Epithelial cell of esophagus (primary cell): ENCODE results near the gene PPFIA3.

Source experiments
- DNase-seq: peaks from one replicate; pipeline ENCODE4 v3.0.0; 2010; ENCODE audit warnings: low read depth
- H3K4me3 ChIP-seq: 2 replicates; pipeline ENCODE4 v1.5.1; 2011; ENCODE audit warnings: mild to moderate bottlenecking, low read length, control low read depth
- TF ChIP-seq, protein P1 (sequence below): IDR thresholded peaks from 2 replicates; pipeline ENCODE4 v1.5.1; 2011; ENCODE audit warnings: low read depth, mild to moderate bottlenecking, low read length, control low read depth, inconsistent platforms; ENCODE audit not compliant: insufficient read depth; ENCODE audit errors: missing control alignments

Gene PPFIA3

DNA sequence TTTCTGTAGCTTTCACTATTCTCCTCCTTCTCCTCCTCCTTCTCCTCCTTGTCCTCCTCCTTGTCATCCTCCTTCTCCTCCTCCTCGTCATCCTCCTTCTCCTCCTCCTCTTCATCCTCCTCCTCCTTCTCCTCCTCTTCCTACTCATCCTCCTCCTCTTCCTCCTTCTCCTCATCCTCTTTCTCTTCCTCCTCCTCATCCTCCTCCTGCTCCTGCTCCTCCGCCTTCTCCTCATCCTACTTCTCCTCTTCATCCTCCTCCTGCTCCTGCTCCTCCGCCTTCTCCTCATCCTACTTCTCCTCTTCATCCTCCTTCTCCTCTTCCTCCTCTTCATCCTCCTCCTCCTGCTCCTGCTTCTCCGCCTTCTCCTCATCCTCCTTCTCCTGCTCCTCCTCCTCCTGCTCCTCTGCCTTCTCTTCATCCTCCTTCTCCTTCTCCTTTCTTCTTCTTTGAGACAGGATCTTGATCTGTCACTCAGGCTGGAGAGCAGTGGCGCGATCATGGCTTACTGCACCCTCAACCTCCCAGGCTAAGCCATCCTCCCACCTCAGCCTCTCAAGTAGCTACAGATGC is 74.6 kb downstream of the PPFIA3 start:
- DNase-seq: no peak
- TF ChIP-seq, protein P1, sequence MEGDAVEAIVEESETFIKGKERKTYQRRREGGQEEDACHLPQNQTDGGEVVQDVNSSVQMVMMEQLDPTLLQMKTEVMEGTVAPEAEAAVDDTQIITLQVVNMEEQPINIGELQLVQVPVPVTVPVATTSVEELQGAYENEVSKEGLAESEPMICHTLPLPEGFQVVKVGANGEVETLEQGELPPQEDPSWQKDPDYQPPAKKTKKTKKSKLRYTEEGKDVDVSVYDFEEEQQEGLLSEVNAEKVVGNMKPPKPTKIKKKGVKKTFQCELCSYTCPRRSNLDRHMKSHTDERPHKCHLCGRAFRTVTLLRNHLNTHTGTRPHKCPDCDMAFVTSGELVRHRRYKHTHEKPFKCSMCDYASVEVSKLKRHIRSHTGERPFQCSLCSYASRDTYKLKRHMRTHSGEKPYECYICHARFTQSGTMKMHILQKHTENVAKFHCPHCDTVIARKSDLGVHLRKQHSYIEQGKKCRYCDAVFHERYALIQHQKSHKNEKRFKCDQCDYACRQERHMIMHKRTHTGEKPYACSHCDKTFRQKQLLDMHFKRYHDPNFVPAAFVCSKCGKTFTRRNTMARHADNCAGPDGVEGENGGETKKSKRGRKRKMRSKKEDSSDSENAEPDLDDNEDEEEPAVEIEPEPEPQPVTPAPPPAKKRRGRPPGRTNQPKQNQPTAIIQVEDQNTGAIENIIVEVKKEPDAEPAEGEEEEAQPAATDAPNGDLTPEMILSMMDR: no peak
- H3K4me3 ChIP-seq: no peak overlapping the region

DNA sequence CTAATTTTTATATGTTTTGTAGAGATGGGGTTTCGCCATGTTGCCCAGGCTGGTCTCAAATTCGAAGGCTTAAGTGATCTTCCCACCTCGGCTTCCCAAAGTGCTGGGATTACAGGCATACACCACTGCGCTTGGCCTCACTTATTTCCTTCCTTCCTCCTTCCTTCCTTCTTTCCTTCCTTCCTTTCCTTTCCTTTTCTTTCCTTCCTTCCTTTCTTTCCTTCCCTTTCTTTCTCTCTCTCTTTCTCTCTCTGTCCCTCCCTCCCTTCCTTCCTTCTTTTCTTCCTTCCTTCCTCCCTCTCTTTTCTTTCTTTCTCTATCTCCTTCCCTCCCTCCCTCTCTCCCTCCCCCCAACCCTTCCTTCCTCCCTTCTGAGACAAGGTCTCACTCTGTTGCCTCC is 75.1 kb downstream of the PPFIA3 start:
- DNase-seq: no peak
- no peak overlapping the region for H3K4me3 ChIP-seq
- TF ChIP-seq, protein P1: no peak

DNA sequence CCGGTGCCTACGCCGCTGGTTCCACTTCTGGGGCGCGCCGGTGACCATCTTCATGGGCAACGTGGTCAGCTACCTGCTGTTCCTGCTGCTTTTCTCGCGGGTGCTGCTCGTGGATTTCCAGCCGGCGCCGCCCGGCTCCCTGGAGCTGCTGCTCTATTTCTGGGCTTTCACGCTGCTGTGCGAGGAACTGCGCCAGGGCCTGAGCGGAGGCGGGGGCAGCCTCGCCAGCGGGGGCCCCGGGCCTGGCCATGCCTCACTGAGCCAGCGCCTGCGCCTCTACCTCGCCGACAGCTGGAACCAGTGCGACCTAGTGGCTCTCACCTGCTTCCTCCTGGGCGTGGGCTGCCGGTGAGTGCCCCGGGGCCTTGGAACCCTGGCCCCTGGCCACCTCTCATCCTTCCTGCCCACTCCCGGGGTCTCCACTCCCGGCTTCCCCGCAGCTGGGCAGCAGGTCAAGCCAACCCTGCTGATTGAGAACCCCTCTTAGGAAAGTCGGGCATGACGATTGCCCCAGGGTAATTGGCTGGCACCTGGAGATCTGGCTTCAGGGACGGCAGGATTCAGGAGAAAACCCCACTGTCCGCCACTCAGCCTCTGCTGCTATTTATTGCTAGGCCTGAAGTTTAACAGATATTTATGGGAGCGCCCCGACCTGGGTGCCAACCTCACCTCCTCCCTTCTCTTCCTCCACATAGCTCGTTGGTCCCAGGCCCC is 77.3 kb downstream of the PPFIA3 start:
- no peak for DNase-seq
- H3K4me3 ChIP-seq: no peak overlapping the region
- TF ChIP-seq, protein P1: no peak

DNA sequence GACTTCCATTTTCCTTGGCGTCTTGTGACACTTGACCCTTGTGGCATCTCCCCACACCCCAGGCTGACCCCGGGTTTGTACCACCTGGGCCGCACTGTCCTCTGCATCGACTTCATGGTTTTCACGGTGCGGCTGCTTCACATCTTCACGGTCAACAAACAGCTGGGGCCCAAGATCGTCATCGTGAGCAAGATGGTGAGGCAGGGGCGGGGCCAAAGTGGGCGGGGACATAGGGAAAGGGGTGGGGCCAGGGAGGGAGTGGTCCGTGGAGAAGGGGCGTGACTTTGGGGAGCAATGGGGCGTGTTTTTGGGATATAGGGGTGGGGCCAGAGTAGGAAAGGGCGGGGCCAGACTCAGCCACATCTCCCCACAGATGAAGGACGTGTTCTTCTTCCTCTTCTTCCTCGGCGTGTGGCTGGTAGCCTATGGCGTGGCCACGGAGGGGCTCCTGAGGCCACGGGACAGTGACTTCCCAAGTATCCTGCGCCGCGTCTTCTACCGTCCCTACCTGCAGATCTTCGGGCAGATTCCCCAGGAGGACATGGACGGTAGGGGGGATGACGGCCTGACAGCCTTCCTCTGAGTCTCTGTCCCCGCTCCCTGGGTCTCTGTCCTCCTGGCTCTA is 81.0 kb downstream of the PPFIA3 start:
- TF ChIP-seq, protein P1: no peak
- DNase-seq: peak; percentile 50
- H3K4me3 ChIP-seq: no peak overlapping the region
